ENCODE results near the gene STAMBPL1.

GRCh38 chr10:88946965-88947590 lies 67.0 kb downstream of the STAMBPL1 start:
- TF ChIP-seq POLR2AphosphoS5 (IDR thresholded peaks at IDR 0.05; ENCODE audit: low read depth, low read length), result no peak
- TF ChIP-seq CTCF (IDR thresholded peaks at IDR 0.05), result no peak
- TF ChIP-seq REST (IDR thresholded peaks at IDR 0.05; ENCODE audit: insufficient read depth in 1 of 2, low read depth in 2 of 2, low read length in 1 of 2), result no peak
- no peak for TF ChIP-seq SIN3A (IDR thresholded peaks at IDR 0.05; ENCODE audit: borderline replicate concordance, insufficient read depth, low read depth, low read length)
- no peak for TF ChIP-seq TCF7L2 (IDR thresholded peaks at IDR 0.05; ENCODE audit: low read depth, low read length)
